ENCODE measurements around the gene PEX7.

- no peak for TF ChIP-seq CTCF (conservative IDR thresholded peaks at IDR 0.05 in 1 of 2, IDR thresholded peaks at IDR 0.05 in 1 of 2; ENCODE audit: extremely low read depth in 1 of 2, insufficient read depth in 1 of 2, low read depth in 1 of 2, low read length in 2 of 2)
- TF ChIP-seq EZH2 (IDR thresholded peaks at IDR 0.05; ENCODE audit: borderline replicate concordance, low read length), result no peak
Observed at GRCh38 chr6:136880748-136881460, 58.5 kb downstream of the PEX7 start.

Measured in mammary epithelial cell (primary cell).